SHP77 treated with DMSO at 0.1 percent for 48 hours (cell line): Measurements from ENCODE around the gene ACSL3.
"Not testable (repeated sequence)": the region's sequence is repeated elsewhere in the genome, so short reads cannot be mapped to it uniquely, and the experiment has no call there.

Experiments
- DNase-seq: peaks from one replicate; lab custom pipeline; 2025; lab: John Stamatoyannopoulos, UW

The ACSL3 gene

DNA sequence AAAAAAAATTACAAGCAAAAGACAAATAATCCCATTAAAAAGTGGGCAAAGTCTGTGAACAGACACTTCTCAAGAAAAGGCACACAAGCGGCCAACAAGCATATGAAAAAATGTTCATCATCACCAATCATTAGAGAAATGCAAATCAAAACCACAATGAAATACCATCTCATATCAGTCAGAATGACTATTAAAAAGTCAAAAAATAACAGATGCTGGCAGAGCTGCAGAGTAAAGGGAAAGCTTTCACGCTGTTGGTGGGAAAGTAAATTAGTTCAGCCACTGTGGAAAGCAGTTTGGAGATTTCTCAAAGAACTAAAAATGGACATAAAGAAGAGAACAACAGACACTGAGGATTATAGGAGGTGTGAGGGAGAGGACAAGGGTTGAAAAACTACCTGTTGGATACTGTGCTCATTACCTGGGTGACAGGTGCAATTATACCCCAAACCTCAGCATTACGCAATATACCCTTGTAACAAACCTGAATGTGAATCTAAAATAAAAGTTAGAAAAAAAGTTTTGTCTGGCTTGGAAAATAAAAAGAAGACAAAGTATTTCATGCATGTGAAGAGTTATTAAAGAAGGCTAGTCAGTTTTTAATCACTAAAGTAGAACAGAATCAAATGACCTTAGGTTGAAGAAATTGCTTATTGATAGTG lies 8.7 kb upstream of the ACSL3 start:
- DNase-seq, result no peak

DNA sequence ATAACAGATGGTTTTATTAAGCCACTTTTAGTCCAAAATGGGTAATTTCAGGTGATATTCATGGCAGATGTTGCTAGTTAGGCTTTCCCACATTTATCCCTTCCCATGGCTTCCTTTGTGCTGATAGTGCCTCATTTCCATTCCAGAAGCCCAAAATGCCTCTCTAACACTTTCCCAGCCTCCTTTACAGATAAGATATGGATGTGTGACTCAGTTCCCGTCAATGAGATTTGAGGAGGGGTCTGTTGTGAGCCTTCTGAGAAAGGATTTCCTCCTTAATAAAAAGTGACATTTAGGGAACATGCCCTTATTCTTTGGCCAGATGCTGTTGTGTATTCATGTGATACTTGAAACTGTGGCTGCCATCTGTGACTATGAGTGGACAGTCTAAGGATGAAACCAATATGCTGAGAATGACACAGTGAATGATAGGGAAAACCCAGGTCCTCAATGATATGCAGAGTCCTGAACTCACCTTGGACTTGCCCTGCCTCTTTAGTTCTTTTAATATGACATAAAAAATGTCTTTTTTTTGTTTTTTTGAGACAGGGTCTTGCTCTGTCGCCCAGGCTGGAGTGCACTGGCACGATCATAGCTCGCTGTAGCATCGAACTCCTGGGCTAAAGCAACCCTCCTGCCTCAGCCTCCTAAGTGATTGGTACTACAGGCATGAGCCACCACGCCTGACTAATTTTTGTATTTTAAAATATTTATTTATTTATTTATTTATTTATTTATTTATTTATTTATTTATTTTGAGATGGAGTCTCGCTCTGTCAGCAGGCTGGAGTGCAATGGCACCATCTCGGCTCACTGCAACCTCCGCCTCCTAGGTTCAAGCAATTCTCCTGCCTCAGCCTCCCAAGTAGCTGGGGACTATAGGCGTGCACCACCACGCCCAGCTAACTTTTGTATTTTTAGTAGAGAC lies 5.8 kb upstream of the ACSL3 start:
- no peak for DNase-seq

DNA sequence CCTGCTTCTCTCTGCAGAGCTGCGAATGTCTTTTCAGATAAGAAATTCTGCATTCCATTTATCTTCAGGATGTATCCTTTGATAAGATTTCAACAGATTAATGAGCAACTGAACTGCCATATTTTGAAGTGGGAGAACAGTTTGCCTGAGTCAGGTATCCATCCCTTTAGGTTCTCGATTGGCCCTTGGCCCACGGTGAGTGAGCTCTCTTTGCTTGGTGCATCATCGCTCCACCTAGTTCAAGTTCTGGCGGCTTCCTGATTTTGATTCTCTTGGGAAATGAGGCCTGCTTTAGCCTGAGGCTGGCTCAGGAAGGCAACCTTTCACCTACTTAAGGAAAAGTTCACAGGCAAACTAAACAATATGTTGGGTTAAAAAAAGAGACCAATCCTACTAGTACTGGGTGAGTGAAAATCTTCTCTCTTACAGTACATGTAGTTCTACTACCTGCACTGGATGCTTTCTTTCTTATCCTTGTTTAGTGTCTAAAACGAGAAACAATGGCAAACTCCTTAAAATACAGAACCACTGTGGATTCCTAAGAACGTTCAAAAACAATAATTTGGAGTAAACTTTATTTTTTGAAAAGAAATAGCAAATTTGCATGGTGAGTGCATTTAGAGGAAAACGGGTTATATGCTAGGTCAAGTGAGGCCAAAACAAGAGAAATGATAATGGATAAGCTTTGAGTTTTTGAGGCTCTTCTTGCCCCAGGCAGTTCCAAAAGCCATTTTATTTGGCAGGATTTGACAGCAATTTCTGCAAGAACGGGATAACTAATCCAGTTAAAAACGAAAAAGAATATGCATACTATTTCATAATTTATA lies 837 bp upstream of the ACSL3 start:
- DNase-seq, result no peak

DNA sequence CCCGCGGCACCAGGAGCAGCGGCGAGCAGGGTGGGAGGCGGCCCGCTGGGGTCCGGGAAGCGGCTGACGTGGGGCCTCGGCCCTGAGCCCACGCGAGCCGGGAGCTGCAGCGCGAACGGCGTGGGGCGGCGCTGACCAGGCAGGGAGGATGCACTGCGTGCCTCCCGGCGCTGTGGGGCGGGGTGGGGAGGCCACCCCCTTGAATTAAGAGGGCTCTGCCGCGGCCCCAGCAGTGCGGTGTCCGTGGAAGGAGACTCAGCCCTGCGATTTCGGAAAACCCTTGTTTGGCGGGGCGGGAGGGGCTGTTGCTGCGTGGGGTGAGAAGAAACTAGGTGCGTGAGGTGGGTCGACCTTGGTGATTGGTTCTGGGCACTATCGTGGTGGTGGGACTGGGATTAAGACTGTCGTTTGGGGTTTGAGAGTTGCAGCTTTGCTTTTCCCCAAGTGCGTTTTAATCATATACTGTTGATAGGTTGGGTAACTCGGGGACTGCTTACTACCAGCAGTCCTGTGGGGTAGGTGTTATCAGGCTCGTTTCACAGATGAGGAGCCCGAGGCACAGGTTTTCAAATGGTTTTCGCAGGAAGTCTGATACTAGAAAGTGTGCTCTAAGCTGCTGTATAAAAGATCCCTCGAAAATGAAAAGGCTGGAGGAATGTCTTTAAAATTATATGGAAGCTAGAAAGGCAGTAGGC lies 722 bp downstream of the ACSL3 start:
- DNase-seq, result no peak

DNA sequence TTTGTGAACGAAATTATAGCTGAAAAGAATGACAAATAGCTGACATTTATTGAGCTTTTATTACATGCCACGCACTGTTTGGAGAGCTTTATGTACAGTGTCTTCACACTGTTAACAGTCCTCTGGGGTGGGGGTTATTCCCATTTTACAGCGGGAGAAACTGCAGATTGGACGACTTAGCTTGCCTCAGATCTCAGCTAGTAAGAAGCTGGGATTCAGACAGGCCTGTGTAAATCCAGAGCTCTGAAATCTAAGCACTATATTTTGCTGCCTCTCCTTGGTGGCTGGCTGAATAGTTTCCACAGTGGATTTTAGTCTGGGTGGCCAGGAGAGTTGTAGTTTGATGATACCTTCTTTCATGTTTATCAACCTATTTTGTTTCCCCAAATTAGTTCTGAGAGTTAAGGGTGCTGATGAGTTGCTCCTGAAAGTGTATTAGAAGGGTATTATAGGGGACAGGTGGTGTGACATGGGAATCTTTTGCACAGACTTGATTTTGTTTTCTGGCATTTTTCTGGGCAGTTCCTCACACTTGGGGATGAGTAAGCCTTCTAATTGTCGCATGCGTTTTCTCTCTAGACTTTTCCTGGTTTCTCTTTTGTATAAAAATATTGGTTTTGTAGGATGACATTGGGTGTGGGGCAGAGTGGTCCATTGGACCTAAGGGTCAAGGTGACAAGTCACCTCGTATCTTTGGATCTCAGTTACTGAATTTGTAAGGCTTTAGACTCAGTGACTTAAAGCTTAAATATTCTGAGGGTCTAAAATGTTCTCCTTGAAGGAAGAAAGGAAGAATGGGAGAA lies 1.5 kb downstream of the ACSL3 start:
- DNase-seq, result no peak

DNA sequence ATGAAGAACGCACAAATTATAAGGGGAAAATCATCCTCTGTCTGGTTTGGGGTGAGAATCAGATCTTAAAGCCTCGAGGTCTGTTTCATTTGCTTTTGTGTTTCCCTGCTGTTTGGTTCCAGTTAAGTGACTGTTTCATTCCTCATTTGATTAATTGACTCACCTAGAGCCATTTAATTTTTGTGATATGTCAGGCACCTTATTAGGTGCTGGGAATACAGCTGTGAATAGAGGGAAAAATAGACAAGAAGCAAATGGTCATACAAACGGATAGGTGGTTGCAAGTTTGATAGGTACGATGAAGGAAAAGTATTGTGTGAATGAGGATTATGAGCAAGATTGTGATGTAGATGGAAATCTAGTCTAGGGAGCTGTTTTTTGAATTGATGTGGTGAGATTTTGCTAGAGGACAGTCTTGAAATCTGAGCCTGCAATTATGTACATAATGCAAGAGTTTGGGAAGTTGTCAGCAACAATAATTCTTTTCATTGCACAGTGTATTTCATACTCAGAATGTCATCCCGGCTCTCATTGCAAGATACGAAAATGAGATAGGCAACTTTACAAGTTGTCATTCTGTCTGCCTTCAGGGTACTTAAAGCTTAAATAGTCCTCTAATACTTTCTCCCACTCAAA lies 2.2 kb downstream of the ACSL3 start:
- no peak for DNase-seq

GRCh38 chr2:222864296-222864695 lies 3.5 kb downstream of the ACSL3 start:
- DNase-seq, result no peak

DNA sequence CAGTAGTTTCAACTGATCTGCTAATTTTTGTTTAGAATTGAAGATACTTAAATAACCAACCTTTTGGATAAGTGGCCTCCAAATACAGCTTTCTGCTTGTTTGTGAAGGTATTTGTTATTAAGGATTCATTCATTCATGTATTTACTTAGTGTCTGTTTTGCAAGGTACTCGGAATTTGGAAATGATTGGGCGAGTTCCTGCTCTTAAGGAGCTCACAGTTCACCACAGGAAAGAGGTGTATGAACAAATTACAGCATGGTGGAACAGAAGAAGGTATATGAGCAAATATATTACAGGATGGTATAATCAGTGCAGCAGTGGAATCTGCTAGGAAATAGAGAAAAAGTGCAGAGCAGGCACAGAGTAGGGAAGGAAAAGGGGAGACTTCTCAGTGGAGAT lies 4.5 kb downstream of the ACSL3 start:
- DNase-seq, result no peak

DNA sequence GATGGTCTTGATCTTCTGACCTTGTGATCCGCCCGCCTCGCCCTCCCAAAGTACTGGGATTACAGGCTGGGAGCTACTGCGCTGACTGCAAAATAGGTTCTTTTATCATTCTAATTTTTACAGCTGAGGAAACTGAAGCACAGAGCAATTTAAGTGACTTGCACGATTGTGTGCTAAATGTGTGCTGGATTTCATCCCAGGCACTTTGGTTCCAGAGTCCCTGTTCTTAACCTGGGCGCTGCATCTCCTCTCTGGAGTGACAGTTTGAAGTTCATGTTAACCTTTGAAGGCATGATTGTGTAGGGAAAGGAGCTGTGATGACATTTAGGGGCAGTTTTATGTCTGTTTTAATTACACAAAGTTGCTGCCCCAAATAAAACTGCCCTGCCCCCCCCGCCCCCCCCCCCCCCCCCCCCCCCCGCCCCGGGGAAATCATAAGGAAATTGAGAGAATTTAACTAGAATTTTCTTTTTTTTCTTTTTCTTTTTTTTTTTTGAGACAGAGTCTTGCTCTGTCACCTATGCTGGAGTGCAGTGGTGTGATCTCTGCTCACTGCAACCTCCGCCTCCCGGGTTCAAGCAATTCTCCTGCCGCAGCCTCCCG lies 5.6 kb downstream of the ACSL3 start:
- no peak for DNase-seq

- DNase-seq, result not testable (repeated sequence)
These were observed 7.9 kb downstream of the ACSL3 start for GRCh38 chr2:222868560-222869251.

- no peak for DNase-seq
These were observed 8.4 kb downstream of the ACSL3 start for GRCh38 chr2:222869252-222869560.

DNA sequence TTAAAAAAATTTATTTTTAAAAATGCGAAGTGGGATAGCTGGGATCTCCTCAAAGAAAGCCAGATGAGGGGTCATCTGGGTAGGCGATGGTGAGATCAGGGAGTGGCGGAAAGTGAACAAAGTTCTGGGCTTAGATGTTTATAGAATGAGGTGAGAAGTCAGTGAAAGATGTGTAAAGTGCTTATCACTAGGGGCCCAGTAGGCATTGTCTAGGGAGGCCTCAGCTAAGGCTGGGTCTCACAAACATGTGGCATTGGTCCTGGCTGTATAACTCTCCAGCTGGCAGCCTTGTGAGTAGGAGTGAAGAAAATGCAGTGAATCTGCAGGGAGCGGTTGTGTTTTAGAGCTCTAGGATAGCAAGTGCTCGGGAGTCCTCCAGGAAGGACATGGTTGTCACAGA lies 10.5 kb downstream of the ACSL3 start:
- no peak for DNase-seq

DNA sequence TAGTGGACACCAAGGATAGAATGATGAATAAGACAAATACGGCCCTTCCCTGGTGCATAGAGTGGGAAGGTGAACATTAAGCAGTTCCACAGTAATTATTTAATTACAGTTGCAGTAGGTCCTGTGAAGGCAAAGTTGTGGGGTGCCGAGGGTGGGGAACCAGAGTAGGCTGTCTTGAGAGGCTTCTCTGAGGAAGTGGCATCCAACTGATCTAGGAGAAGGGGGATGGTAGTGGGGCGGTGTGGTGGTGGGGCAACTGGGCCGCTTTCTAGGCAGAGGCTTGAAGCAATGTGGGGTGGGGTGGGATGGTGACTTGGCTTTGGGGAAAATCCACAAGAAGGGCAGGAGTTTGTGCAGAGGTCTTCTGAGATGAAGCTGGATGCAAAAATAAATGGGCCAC lies 11.7 kb downstream of the ACSL3 start:
- DNase-seq, result no peak

GRCh38 chr2:222875482-222875881 lies 14.6 kb downstream of the ACSL3 start:
- DNase-seq, result no peak

DNA sequence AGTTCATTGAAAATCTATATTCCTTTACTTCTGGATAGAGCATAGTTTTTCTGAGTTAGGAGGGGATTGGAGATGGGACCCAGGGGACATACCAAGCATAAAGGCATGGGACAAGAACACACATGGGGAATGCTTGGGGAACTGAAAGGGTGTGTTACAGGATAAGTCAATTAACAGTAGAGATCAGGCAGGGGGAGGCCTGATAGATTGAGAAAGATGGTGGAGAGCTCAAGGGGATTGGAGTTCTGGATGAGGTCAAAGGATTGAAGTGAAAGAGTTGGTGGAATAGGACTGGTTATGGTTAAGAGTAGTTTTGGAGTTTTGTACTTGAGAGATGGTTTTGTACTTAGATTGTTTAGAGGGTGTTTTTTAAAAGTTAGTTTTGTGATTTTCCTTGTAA lies 16.1 kb downstream of the ACSL3 start:
- DNase-seq, result no peak

- no peak for DNase-seq
These were observed 16.9 kb downstream of the ACSL3 start for GRCh38 chr2:222877556-222878300.

GRCh38 chr2:222878301-222878876 lies 17.6 kb downstream of the ACSL3 start:
- no peak for DNase-seq

GRCh38 chr2:222878877-222879603 lies 18.2 kb downstream of the ACSL3 start:
- no peak for DNase-seq
